Activated CD8-positive, alpha-beta memory T cell treated with anti-CD3 and anti-CD28 coated beads, Interleukin-2, amount 10 ng/mL, durations not matched to agents 7 days and 5 days (primary cell): ENCODE results near the gene HEXB. TPM values are rescaled to one million over a fixed set of nuclear protein-coding genes. Genes with fewer than 3 reads are reported as not detected.

Source experiments
- ATAC-seq: fragments of 150-1000 bp; cut with Tn5 transposase; one replicate; pipeline ENCODE4 v1.10.0; 2021; ENCODE audit warnings: moderate library complexity
- CTCF ChIA-PET: fragments of 350-600 bp; sonication (Branson Sonifier 250); formaldehyde crosslinking; loops from one replicate; lab custom pipeline; 2021; ENCODE audit warnings: antibody characterized with exemption; lab: Charles Lee
- DNase-seq: peaks from one replicate; pipeline ENCODE4 v3.0.0-alpha.2; 2020
- H3K27ac Mint-ChIP-seq: one replicate; pipeline ENCODE4 v1.8.0; 2021; ENCODE audit warnings: mild to moderate bottlenecking, mixed read lengths
- H3K27me3 Mint-ChIP-seq: one replicate; pipeline ENCODE4 v1.8.0; 2021; ENCODE audit warnings: mixed read lengths
- H3K36me3 Mint-ChIP-seq: one replicate; pipeline ENCODE4 v1.8.0; 2021; ENCODE audit warnings: mild to moderate bottlenecking, mixed read lengths
- H3K4me1 Mint-ChIP-seq: one replicate; pipeline ENCODE4 v1.8.0; 2021; ENCODE audit warnings: mixed read lengths
- H3K4me3 Mint-ChIP-seq: one replicate; pipeline ENCODE4 v1.8.0; 2021; ENCODE audit warnings: mild to moderate bottlenecking, moderate library complexity, mixed read lengths
- H3K9me3 Mint-ChIP-seq: one replicate; pipeline ENCODE4 v1.8.0; 2022; ENCODE audit warnings: low read depth, mixed read lengths
- total RNA-seq, 2 experiments: library from RNA; stranded (reverse); gene quantifications; one replicate each; pipeline ENCODE4 v1.2.3, GENCODE V29; 2021

HEXB gene
- total RNA-seq, 2 experiments from 2014 or later: 63.6 to 74.6 TPM

DNA sequence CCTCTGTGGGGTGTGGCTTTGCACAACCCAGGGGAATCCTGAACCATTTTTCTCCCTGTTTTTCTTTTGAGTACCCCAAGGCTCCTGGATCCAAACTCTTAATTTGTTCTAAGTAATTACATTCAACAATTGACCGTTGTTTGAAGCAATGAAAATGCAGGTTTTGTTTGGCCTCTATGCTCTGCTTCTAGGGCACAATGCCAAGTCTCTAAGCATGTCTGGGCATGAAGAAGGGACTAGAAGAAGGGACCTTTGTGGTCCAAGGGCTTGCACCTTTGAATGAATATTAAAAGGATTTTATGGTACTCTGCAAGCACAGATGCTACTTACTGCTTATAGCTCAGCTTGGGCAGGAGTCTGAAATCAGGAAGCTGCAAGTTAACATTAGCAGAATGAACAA, 37.9 kb upstream of the HEXB start:
- Mint-ChIP-seq H3K36me3 (no peaks in the 10 kb centered on the region), H3K4me3 (no peak overlapping the region), H3K27me3 (peaks cover 73% of the 10 kb centered on the region), H3K27ac (no peak overlapping the region), H3K4me1 (peaks cover 9% of the 10 kb centered on the region), H3K9me3 (no peaks in the 10 kb centered on the region)
- CTCF ChIA-PET: interaction anchor here (2.0 kb wide), 1 partner anchor 745 kb away, joined by 11 read pairs; no protein-coding TSS in a partner anchor
- DNase-seq (no peak), ATAC-seq (no peak)

DNA sequence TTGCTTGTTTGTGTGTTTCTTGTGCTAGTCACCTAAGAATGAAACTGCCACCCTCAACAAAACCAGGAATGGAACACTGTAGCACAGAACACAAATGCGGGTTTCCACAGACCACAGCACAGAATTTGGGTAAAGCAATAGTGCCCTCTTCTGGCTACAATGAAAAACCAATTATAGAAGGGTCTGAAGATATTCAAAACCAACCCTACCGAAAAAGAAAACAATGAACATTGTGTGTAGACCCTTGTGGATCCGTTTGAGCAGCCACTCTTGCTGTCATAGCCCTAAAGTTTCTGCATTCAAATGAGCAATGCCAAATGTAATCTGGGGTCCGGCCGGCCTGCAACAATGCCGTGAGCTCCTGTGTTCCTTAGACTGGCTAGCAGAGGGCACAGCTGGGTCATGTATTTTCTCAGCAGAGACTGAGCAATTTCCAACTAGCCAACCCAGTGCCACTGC, 36.2 kb upstream of the HEXB start:
- no peak overlapping the region for H3K4me3 Mint-ChIP-seq
- peaks cover 8% of the 10 kb centered on the region for H3K4me1 Mint-ChIP-seq
- ATAC-seq (peak; percentile 80), DNase-seq (peak; percentile 62)
- H3K27ac Mint-ChIP-seq: no peak overlapping the region
- no peaks in the 10 kb centered on the region for H3K9me3 Mint-ChIP-seq
- H3K27me3 Mint-ChIP-seq: peaks cover 56% of the 10 kb centered on the region
- H3K36me3 Mint-ChIP-seq: no peaks in the 10 kb centered on the region
- CTCF ChIA-PET: interaction anchor here (0.7 to 1.7 kb wide), 10 partner anchors 8 to 1060 kb away, joined by 3 to 24 read pairs (median 4); partner anchors contain the start of gene ENC1

DNA sequence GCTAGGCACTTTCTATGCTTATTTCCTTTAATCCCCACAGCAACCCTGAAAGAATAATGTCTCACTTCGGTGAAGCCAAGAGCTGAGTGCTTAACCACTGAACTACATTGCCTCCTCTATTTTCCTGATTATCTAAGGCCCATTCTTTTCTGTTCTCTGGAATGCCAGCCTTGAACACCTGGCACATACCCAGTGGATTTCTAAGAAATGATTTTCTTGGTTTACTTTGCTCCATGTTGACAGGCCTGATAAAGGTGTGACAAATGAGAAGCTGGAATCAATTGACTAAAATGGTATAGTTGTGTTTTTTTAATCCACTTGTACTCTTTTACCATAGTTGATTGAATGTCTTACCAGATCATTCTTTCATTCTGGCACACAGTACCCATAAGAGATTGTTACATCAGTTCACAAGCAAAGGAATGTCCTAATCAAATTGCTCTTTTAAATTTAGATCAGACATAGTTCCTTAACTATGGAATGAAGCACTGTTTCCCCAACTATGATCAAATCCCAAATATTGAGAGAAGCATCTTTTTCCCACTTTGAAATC, 35.5 kb upstream of the HEXB start:
- Mint-ChIP-seq H3K27ac (no peak overlapping the region), H3K4me3 (no peak overlapping the region), H3K4me1 (peaks cover 8% of the 10 kb centered on the region), H3K27me3 (peaks cover 51% of the 10 kb centered on the region), H3K36me3 (no peaks in the 10 kb centered on the region), H3K9me3 (no peaks in the 10 kb centered on the region)
- CTCF ChIA-PET: interaction anchor here (0.7 to 1.7 kb wide), 11 partner anchors 8 to 1061 kb away, joined by 3 to 24 read pairs (median 4); partner anchors contain the start of gene ENC1
- DNase-seq: no peak
- no peak for ATAC-seq

DNA sequence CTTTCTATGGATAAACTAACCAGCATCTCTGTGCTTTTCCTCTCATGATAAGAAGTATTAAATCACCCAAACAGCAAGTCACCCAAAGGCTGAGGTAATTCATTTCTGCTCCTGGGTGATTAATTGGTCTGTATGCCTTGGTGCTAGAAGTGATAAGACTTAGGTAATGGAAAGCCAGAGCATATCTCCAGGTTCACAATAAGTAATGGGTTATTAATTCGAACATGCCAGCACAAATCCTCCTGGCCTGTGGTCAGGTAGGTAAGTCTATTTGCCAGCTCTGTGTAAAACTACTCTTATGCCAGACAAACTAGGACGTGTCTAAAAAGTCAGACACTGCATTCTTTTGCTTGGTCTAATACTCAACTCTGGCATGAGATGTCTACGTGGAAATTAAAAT, 33.3 kb upstream of the HEXB start:
- Mint-ChIP-seq H3K36me3 (no peaks in the 10 kb centered on the region), H3K4me3 (no peak overlapping the region), H3K9me3 (no peaks in the 10 kb centered on the region), H3K27ac (no peak overlapping the region), H3K27me3 (peaks cover 37% of the 10 kb centered on the region), H3K4me1 (peaks cover 8% of the 10 kb centered on the region)
- ATAC-seq (no peak), DNase-seq (no peak)
- CTCF ChIA-PET: no interaction called here

DNA sequence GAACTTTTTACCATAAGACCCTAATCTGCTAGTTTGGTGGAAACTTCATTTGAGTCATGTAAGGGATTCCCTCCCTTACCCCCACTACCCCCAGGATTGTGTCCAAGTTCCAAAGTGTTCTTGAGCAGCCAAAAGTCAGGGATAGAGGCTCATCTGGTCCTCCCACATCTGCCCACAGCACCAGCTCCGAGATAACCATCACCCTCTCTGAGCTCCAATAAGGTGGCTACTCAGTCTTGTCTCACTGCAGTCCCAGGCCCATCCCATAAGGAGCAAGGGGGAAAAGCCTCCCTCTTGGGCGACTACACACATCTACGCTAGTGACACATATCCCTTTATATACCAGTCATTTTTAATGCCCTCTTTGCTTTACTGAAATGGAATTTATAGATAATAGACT, 32.5 kb upstream of the HEXB start:
- no peak overlapping the region for H3K27ac Mint-ChIP-seq
- H3K27me3 Mint-ChIP-seq: peaks cover 35% of the 10 kb centered on the region
- no peak for ATAC-seq
- no peak overlapping the region for H3K4me3 Mint-ChIP-seq
- no peaks in the 10 kb centered on the region for H3K36me3 Mint-ChIP-seq
- H3K4me1 Mint-ChIP-seq: peaks cover 8% of the 10 kb centered on the region
- CTCF ChIA-PET: no interaction called here
- no peak for DNase-seq
- H3K9me3 Mint-ChIP-seq: no peaks in the 10 kb centered on the region

DNA sequence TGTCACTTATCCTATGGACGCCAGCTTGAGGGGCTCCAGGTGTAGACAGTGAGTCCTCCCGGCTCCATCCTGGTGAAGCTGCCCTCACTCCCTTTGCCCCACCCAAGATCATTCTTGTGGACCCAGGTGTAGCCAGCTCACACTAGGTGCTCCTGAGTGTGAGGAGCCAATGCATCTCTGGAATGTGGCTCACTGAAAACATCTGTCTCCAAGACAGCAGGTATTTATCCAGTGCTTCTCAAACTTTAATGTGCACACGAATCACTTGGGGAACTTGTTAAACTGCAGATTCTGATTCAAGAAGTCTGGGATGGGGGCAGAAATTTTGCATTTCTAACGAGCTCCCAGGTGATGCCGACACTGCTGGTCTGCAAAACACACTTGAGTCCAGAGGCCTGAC, 31.0 kb upstream of the HEXB start:
- Mint-ChIP-seq H3K4me1 (peaks cover under 1% of the 10 kb centered on the region), H3K27ac (no peak overlapping the region), H3K36me3 (no peaks in the 10 kb centered on the region), H3K4me3 (no peak overlapping the region), H3K9me3 (no peaks in the 10 kb centered on the region), H3K27me3 (peaks cover 34% of the 10 kb centered on the region)
- DNase-seq (no peak), ATAC-seq (no peak)
- CTCF ChIA-PET: interaction anchor here (1.2 to 1.4 kb wide), 2 partner anchors 12 to 14 kb away, joined by 3 read pairs; partner anchors contain the start of gene ENC1

DNA sequence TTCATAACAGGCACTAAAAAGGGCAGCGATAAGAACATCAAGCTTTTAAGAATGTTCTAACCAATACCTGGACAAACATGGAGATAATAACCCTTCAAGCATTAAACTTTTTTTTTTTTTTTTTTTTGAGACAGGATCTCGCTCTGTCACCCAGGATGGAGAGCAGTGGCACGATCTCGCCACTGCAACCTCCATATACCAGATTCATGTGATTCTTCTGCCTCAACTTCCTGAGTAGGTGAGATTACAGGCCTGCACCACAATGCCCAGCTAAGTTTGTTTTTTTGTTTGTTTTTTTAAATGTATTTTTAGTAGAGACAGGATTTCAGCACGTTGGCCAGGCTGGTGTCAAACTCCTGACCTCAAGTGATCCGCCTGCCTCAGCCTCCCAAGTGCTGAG, 29.8 kb upstream of the HEXB start:
- ATAC-seq (no peak), DNase-seq (no peak)
- CTCF ChIA-PET: no interaction called here
- H3K27me3 Mint-ChIP-seq: peaks cover 31% of the 10 kb centered on the region
- H3K4me1 Mint-ChIP-seq: no peaks in the 10 kb centered on the region
- H3K9me3 Mint-ChIP-seq: no peaks in the 10 kb centered on the region
- H3K27ac Mint-ChIP-seq: no peak overlapping the region
- H3K36me3 Mint-ChIP-seq: no peaks in the 10 kb centered on the region
- H3K4me3 Mint-ChIP-seq: no peak overlapping the region

DNA sequence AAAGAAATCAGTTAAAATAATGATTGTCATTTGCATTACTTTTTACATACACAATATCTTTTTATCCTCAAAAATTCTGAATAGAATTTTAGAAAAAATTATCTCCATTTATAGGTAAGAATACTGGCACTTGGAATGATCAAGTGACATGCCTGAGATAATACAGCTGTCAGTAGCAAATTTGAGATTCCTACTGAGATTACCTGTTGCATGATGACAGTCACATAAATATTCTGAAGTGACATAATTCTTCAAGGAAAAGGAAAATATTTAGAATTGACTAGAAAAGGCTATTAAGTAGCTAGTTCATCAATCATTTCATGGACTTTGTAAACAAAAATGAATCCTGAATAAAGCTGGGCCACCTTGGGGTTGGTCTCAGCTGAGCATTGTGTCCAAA, 29.3 kb upstream of the HEXB start:
- H3K4me1 Mint-ChIP-seq: no peaks in the 10 kb centered on the region
- no peak overlapping the region for H3K27ac Mint-ChIP-seq
- H3K9me3 Mint-ChIP-seq: no peaks in the 10 kb centered on the region
- CTCF ChIA-PET: no interaction called here
- no peaks in the 10 kb centered on the region for H3K36me3 Mint-ChIP-seq
- ATAC-seq: no peak
- H3K4me3 Mint-ChIP-seq: no peak overlapping the region
- no peak for DNase-seq
- peaks cover 31% of the 10 kb centered on the region for H3K27me3 Mint-ChIP-seq

DNA sequence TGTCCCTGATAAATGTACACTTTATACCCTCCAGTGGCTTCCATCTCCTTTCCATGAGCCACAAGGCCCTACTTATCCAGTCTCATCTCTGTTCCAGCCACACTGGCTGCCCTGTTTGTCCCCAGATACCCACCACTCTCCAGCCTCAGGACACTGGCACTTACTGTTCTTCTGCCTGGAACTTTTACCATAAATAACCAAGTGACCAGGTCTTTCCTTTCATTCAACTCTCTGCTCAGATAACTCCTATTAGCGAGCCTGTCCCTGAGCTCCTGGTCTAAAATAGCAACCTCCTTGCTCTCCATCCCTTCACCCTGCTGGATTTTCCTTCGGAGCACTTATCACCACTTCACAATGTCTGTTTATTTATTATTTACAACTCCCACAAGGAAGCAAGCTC, 27.9 kb upstream of the HEXB start:
- CTCF ChIA-PET: interaction anchor here (0.8 kb wide), 1 partner anchor 8 kb away, joined by 3 read pairs; no protein-coding TSS in a partner anchor

DNA sequence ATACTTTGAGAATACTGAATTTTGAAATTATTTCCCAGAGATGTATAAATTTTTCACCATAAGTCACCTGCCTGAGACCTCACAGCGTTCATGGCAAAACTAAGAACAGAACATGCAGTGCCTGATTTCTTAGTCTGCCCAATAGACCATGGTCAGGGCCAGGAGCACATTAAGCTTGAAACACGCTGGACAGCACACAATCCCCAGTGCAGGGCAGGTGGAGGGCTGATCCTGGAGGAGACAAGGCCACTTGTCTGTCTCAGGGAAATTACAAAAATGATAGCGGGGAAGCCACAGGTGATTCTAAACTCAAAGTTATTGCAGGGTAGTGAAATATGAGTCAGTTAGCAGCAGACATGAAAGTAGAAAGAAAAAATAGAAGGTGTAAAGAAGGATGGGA, 25.9 kb upstream of the HEXB start:
- CTCF ChIA-PET: no interaction called here
- no peaks in the 10 kb centered on the region for H3K36me3 Mint-ChIP-seq
- ATAC-seq: no peak
- no peak overlapping the region for H3K4me3 Mint-ChIP-seq
- no peak overlapping the region for H3K27ac Mint-ChIP-seq
- H3K4me1 Mint-ChIP-seq: no peaks in the 10 kb centered on the region
- peaks cover 47% of the 10 kb centered on the region for H3K27me3 Mint-ChIP-seq
- H3K9me3 Mint-ChIP-seq: no peaks in the 10 kb centered on the region
- DNase-seq: no peak

More for the DNA sequence above, 27.9 kb upstream of the HEXB start:
- no peak overlapping the region for H3K27ac Mint-ChIP-seq
- no peaks in the 10 kb centered on the region for H3K9me3 Mint-ChIP-seq
- no peaks in the 10 kb centered on the region for H3K4me1 Mint-ChIP-seq
- no peak overlapping the region for H3K4me3 Mint-ChIP-seq
- DNase-seq: no peak
- H3K27me3 Mint-ChIP-seq: peaks cover 36% of the 10 kb centered on the region
- ATAC-seq: no peak
- H3K36me3 Mint-ChIP-seq: no peaks in the 10 kb centered on the region

DNA sequence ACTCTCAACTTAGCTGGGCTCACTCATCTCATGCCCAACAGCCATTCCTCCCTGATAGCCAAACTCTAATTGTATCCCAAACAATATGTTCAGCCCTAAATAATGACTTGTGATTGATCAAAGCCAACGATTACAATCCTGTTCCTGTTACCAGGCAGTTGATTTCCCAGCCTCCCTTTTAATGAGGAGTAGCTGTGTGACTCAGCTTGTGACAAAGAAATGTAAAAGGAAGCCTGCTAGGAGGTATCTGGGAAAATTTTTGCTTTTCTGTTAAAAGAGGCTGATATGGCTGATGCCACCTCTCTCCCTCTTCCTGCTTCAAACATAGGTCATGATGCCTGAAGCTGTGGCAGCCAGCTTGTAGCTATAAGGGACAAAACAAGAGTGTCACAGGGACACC, 24.9 kb upstream of the HEXB start:
- H3K27me3 Mint-ChIP-seq: peaks cover 43% of the 10 kb centered on the region
- no peaks in the 10 kb centered on the region for H3K36me3 Mint-ChIP-seq
- H3K27ac Mint-ChIP-seq: no peak overlapping the region
- no peaks in the 10 kb centered on the region for H3K4me1 Mint-ChIP-seq
- no peaks in the 10 kb centered on the region for H3K9me3 Mint-ChIP-seq
- CTCF ChIA-PET: interaction anchor here (2.3 kb wide), 1 partner anchor 11 kb away, joined by 6 read pairs; no protein-coding TSS in a partner anchor
- DNase-seq (no peak), ATAC-seq (no peak)
- H3K4me3 Mint-ChIP-seq: no peak overlapping the region

DNA sequence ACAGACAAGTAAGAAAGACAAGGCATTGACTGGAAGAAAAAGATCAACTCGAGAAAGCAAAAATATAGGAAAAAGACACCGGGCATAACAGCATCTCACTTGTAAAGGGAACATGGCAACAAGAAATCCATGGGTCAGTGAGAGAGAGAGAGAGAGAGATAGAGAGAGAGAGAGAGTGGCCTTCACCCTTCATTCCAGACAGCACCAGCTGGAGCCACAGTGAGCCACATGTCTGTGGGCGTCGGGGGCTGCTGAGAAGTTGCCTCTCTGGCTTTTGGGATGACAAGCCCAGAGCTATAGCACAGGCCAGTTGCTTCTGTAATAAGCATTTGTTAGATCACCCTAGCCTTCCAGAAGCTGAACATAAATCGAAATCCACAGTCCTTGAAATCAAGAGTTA, 24.2 kb upstream of the HEXB start:
- CTCF ChIA-PET: interaction anchor here (2.3 kb wide), 1 partner anchor 12 kb away, joined by 6 read pairs; no protein-coding TSS in a partner anchor
- Mint-ChIP-seq H3K27me3 (peaks cover 47% of the 10 kb centered on the region), H3K36me3 (no peaks in the 10 kb centered on the region), H3K9me3 (no peaks in the 10 kb centered on the region), H3K4me3 (no peak overlapping the region), H3K27ac (no peak overlapping the region), H3K4me1 (no peaks in the 10 kb centered on the region)
- ATAC-seq (no peak), DNase-seq (no peak)

DNA sequence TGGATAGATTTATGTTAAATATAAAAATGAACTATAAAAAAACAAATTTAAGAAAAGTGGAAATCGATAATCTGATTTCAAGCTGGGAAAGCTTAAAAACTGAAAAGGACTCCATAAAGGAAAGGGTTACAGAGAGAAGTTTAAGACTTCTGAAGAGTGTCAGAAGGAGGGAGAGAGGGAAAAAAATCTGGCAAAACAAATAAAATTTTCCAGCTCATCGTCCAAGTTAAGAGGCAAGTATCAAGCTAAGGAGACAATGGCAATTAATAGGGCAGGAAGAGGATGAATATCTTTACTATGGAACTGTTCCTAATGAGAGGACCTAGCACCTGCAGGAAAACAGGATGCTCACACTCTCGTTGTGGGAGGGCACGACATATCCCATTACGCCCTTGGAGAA, 20.5 kb upstream of the HEXB start:
- Mint-ChIP-seq H3K4me1 (no peaks in the 10 kb centered on the region), H3K9me3 (no peaks in the 10 kb centered on the region), H3K27ac (no peak overlapping the region), H3K4me3 (no peak overlapping the region), H3K27me3 (peaks cover 44% of the 10 kb centered on the region), H3K36me3 (no peaks in the 10 kb centered on the region)
- CTCF ChIA-PET: no interaction called here
- DNase-seq: no peak
- ATAC-seq: no peak

DNA sequence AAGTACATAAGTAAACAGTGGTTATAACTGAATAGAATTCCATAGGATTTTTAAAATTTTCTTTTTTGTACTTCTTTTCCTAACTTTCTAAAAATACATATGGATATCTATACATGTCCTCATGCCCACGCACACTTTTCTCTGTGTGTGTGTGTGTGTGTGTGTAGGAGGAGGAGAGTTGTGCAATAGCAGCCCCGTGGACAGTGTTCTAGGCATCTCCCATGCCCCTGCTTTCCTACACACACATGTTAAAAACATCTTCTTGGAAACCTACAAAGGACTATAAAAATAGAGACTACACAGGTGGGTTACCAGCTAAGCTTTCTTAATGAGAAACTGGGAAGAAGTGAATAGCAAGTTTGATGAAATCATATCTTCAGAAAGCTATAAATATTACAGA, 19.8 kb upstream of the HEXB start:
- DNase-seq (no peak), ATAC-seq (no peak)
- Mint-ChIP-seq H3K36me3 (no peaks in the 10 kb centered on the region), H3K27me3 (peaks cover 41% of the 10 kb centered on the region), H3K27ac (no peak overlapping the region), H3K4me3 (no peak overlapping the region), H3K4me1 (no peaks in the 10 kb centered on the region), H3K9me3 (no peaks in the 10 kb centered on the region)
- CTCF ChIA-PET: no interaction called here
